ENCODE measurements around the gene OVCH2. TPM values are rescaled to one million over a fixed set of nuclear protein-coding genes. Genes with fewer than 3 reads are reported as not detected.

OVCH2 gene
- total RNA-seq, 1 donor from 2014 or later: not detected

- peak; percentile 48 for ATAC-seq
Observed at GRCh38 chr11:7651140-7651551, 55.1 kb downstream of the OVCH2 start.

GRCh38 chr11:7648264-7648663 is 58.0 kb downstream of the OVCH2 start:
- DNase-seq (ENCODE audit: low spot score) (no peak), ATAC-seq (no peak)
- intact Hi-C loops (cut with DNase I): no loop called here

More at GRCh38 chr11:7651140-7651551, 55.1 kb downstream of the OVCH2 start:
- no peak for DNase-seq (ENCODE audit: low spot score)
- intact Hi-C loops (cut with DNase I): no loop called here

GRCh38 chr11:7646866-7647265 is 59.4 kb downstream of the OVCH2 start:
- intact Hi-C loops (cut with DNase I): no loop called here
- ATAC-seq (no peak), DNase-seq (ENCODE audit: low spot score) (no peak)

- no peak for DNase-seq (ENCODE audit: low spot score)
- intact Hi-C loops (cut with DNase I): no loop called here
- no peak for ATAC-seq
Observed at GRCh38 chr11:7645206-7645605, 61.1 kb downstream of the OVCH2 start.

- intact Hi-C loops (cut with DNase I): no loop called here
- no peak for ATAC-seq
- no peak for DNase-seq (ENCODE audit: low spot score)
Observed at GRCh38 chr11:7643314-7643713, 63.0 kb downstream of the OVCH2 start.

GRCh38 chr11:7642747-7643146 is 63.5 kb downstream of the OVCH2 start:
- DNase-seq (ENCODE audit: low spot score) (no peak), ATAC-seq (no peak)
- intact Hi-C loops (cut with DNase I): no loop called here

GRCh38 chr11:7640816-7641215 is 65.5 kb downstream of the OVCH2 start:
- intact Hi-C loops (cut with DNase I): no loop called here
- ATAC-seq (no peak), DNase-seq (ENCODE audit: low spot score) (no peak)

GRCh38 chr11:7639643-7640025 is 66.6 kb downstream of the OVCH2 start:
- no peak for DNase-seq (ENCODE audit: low spot score)
- intact Hi-C loops (cut with DNase I): no loop called here
- no peak for ATAC-seq

Other genes starting within 250 kb of the OVCH2 start
- gene OLFML1, start 221.0 kb downstream of the OVCH2 start, total RNA-seq: 27.2 TPM
- 52.3 TPM for gene PPFIBP2, start 192.5 kb downstream of the OVCH2 start, total RNA-seq
- gene CYB5R2, start 33.0 kb downstream of the OVCH2 start, total RNA-seq: 96.4 TPM
- not detected for gene OR5P2, start 90.5 kb upstream of the OVCH2 start, total RNA-seq
- gene OR5P3, start 124.4 kb upstream of the OVCH2 start, total RNA-seq: not detected
- gene OR10A6, start 224.8 kb upstream of the OVCH2 start, total RNA-seq: not detected
- not detected for gene OR10A3, start 235.2 kb upstream of the OVCH2 start, total RNA-seq